Mucosa of stomach (tissue), 1 donor: ENCODE measurements around the gene ADORA3.

Source experiments
- H3K27me3 ChIP-seq: one replicate; pipeline ENCODE4 v1.7.0; 2013; ENCODE audit warnings: mild to moderate bottlenecking, low read length; ENCODE audit not compliant: control insufficient read depth, insufficient read depth
- H3K36me3 ChIP-seq: one replicate; pipeline ENCODE4 v1.7.0; 2013; ENCODE audit warnings: low read length; ENCODE audit not compliant: control insufficient read depth, insufficient read depth
- H3K4me1 ChIP-seq: one replicate; pipeline ENCODE4 v1.7.0; 2013; ENCODE audit warnings: mild to moderate bottlenecking, low read length; ENCODE audit not compliant: control insufficient read depth, insufficient read depth
- H3K4me3 ChIP-seq: one replicate; pipeline ENCODE4 v1.7.0; 2013; ENCODE audit warnings: low read length
- H3K9ac ChIP-seq: one replicate; pipeline ENCODE4 v1.7.0; 2013; ENCODE audit warnings: mild to moderate bottlenecking, low read length, moderate library complexity
- H3K9me3 ChIP-seq: one replicate; pipeline ENCODE4 v1.7.0; 2013; ENCODE audit warnings: mild to moderate bottlenecking, low read length, moderate library complexity; ENCODE audit not compliant: control insufficient read depth
- donor health status: Pancreatic carcinoma.

ADORA3 gene

GRCh38 chr1:111469539-111469938, 33.9 kb downstream of the ADORA3 start:
- no peak overlapping the region for H3K9ac ChIP-seq
- H3K9me3 ChIP-seq: no peaks in the 10 kb centered on the region
- H3K4me1 ChIP-seq: no peaks in the 10 kb centered on the region
- no peaks in the 10 kb centered on the region for H3K36me3 ChIP-seq
- no peaks in the 10 kb centered on the region for H3K27me3 ChIP-seq
- no peak overlapping the region for H3K4me3 ChIP-seq

DNA sequence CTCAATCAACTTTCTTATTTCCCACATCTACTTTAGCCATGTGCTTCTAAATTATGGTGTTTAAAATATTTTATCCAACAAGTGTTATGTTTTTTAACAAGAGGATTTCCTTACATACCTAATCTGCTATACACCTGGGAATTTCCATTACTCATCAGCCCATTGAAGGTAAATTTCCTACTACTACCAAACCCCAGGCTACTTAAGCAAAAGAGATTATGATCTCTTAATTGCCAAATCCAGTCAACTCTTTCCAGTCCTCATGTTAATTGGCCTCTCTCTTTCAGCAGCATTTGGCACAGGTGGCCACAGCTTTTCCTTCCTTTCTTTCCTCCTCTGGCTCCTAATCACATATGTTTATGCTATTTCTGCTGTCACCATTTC, 34.7 kb downstream of the ADORA3 start:
- Histone ChIP-seq H3K9me3 (no peaks in the 10 kb centered on the region), H3K27me3 (no peaks in the 10 kb centered on the region), H3K4me3 (no peak overlapping the region), H3K9ac (no peak overlapping the region), H3K36me3 (no peaks in the 10 kb centered on the region), H3K4me1 (no peaks in the 10 kb centered on the region)

GRCh38 chr1:111467865-111468716, 35.3 kb downstream of the ADORA3 start:
- Histone ChIP-seq H3K4me1 (no peaks in the 10 kb centered on the region), H3K9me3 (no peaks in the 10 kb centered on the region), H3K36me3 (no peaks in the 10 kb centered on the region), H3K4me3 (no peak overlapping the region), H3K9ac (no peak overlapping the region), H3K27me3 (no peaks in the 10 kb centered on the region)

DNA sequence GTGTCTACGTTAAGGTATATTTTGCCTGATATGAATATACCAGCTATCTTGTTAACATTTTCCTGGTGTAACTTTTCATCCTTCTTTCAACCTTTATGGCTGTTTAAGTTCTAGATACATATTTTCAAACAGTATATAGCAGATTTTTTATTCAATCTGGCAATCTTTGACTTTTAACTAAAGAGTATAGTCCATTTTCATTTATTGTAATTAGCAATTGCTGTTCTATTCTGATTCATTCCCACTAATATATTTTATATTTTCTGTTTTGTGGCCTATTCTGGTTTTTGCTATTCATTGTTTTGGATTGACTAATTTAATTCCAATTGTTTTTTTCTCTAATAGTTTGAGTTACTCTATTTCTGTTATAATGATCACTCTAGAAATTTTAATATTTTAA, 37.0 kb downstream of the ADORA3 start:
- H3K9ac ChIP-seq: no peak overlapping the region
- H3K4me1 ChIP-seq: no peaks in the 10 kb centered on the region
- H3K9me3 ChIP-seq: no peaks in the 10 kb centered on the region
- H3K4me3 ChIP-seq: no peak overlapping the region
- H3K27me3 ChIP-seq: no peaks in the 10 kb centered on the region
- H3K36me3 ChIP-seq: no peaks in the 10 kb centered on the region

GRCh38 chr1:111465754-111466153, 37.7 kb downstream of the ADORA3 start:
- H3K27me3 ChIP-seq: no peaks in the 10 kb centered on the region
- no peaks in the 10 kb centered on the region for H3K36me3 ChIP-seq
- no peak overlapping the region for H3K9ac ChIP-seq
- no peaks in the 10 kb centered on the region for H3K4me1 ChIP-seq
- no peaks in the 10 kb centered on the region for H3K9me3 ChIP-seq
- H3K4me3 ChIP-seq: no peak overlapping the region

DNA sequence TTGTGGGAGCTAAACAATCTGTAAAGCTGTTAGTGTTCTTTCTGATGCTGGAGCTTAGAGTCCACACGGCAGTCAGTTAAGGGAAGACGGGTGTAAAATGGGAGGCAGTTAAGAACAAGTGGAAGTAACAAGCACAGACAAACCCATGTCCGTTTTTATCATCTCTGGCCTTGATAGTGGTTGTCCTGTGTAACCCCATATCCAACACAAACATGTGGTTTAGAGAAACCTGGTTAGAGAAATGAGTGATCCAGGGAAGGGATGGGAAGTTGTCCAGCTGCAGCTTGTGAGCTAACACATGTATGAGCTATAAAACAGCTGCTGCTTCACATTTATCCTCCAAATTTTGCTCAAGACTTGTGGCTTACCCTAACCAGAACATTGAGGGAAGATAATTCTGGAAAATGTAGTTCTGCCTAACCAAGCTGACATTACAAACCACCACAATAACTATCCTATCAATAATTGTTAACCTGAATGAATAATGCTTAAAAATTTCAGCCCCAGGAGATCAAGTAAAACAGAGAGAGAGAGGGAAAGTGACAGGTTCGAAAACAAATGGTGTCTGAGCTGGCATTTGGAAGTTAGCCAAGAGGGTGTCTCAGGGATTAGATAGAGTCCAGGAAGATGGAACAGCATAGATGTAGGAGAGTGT, 40.3 kb downstream of the ADORA3 start:
- Histone ChIP-seq H3K36me3 (no peaks in the 10 kb centered on the region), H3K9me3 (no peaks in the 10 kb centered on the region), H3K9ac (no peak overlapping the region), H3K4me3 (no peak overlapping the region), H3K4me1 (no peaks in the 10 kb centered on the region), H3K27me3 (no peaks in the 10 kb centered on the region)

DNA sequence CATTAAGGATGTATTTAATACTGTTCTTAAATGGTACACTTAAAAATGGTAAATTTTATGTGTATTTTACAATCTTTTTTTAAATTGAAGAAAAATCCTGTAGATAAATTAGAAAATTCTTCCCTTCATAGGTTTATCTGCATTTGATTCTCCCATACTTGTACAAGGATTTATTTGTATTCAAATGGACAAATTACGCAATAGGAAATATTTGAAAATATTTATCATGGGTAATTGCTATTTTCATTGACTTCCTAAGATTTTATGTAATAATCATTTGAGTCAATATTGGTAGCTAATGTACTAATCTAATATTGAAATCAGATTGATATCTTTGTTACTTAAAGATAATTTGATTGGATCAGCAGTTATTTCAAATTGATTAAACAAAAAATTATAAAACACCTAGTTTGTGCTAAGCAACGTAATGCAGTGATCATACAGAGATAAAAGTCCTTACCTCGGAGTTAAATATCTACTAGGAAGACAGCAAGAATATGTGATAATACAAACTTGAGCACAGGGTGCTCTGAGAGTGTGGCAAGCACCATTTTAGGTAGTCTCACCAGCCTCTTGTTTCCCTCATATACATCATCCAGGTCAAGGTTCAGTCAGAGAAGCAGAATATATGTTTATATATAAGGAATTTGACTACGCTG, 40.9 kb downstream of the ADORA3 start:
- no peak overlapping the region for H3K9ac ChIP-seq
- no peak overlapping the region for H3K4me3 ChIP-seq
- no peaks in the 10 kb centered on the region for H3K27me3 ChIP-seq
- H3K9me3 ChIP-seq: no peaks in the 10 kb centered on the region
- H3K36me3 ChIP-seq: no peaks in the 10 kb centered on the region
- no peaks in the 10 kb centered on the region for H3K4me1 ChIP-seq

DNA sequence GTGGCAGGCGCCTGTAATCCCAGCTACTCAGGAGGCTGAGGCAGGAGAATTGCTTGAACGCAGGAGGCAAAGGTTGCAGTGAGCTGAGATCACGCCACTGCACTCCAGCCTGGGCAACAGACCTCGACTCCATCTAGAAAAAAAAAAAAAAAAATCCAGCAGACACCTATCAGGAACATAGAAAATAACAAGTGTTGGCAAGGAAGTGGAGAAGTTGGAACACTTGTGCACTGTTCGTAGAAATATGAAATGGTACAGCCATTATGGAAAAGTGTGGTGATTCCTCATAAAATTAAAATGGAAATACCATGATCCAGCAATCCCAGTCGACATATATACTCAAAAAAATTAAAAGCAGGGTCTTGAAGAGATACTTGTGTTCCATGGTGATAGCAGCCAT, 41.7 kb downstream of the ADORA3 start:
- H3K4me1 ChIP-seq: no peaks in the 10 kb centered on the region
- no peaks in the 10 kb centered on the region for H3K27me3 ChIP-seq
- no peaks in the 10 kb centered on the region for H3K9me3 ChIP-seq
- H3K4me3 ChIP-seq: no peak overlapping the region
- H3K36me3 ChIP-seq: no peaks in the 10 kb centered on the region
- no peak overlapping the region for H3K9ac ChIP-seq

GRCh38 chr1:111455642-111456031, 47.8 kb downstream of the ADORA3 start:
- Histone ChIP-seq H3K36me3 (no peaks in the 10 kb centered on the region), H3K9me3 (no peaks in the 10 kb centered on the region), H3K4me3 (no peak overlapping the region), H3K9ac (no peak overlapping the region), H3K4me1 (peaks cover 2% of the 10 kb centered on the region), H3K27me3 (no peaks in the 10 kb centered on the region)

DNA sequence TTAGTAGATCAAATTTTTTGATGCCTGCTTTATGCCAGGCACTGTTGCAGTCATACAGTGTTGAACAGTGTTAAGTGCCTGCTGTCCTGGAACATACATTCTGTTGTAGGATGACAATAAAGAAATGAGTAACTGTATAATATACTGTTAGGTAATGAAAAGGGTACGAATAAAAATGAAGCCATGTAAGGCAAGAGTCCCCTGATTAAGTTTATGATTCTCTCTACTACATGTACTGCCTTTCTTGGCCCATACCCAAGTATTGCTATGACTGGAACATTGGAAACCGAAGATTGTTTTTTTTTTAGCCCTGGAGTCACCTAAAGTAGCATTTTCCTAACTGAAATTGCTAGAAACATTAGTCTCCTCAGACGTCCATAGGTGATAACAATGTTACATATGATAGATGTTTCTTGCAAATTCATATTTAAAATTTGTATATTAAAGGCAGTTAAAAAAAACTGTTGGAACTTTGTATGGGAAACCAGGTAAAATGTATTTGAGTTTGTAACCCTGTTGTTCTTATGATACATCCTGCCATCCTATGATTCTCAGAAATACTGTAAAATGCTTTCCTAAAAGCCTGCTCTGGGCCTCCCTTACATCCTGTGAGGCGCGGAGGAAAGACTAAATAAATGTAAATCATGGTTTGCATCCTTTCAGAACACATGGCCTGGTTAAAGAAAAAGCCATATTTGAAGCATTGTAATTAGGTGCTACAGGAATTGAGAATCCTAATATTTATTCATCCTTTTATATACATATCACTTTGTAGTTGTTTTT, 48.4 kb downstream of the ADORA3 start:
- H3K36me3 ChIP-seq: no peaks in the 10 kb centered on the region
- H3K9ac ChIP-seq: no peak overlapping the region
- H3K9me3 ChIP-seq: no peaks in the 10 kb centered on the region
- H3K4me3 ChIP-seq: no peak overlapping the region
- no peaks in the 10 kb centered on the region for H3K27me3 ChIP-seq
- peaks cover 8% of the 10 kb centered on the region for H3K4me1 ChIP-seq

- no peak overlapping the region for H3K9ac ChIP-seq
- no peak overlapping the region for H3K4me3 ChIP-seq
- H3K4me1 ChIP-seq: peaks cover 10% of the 10 kb centered on the region
- no peaks in the 10 kb centered on the region for H3K36me3 ChIP-seq
- no peaks in the 10 kb centered on the region for H3K9me3 ChIP-seq
- no peaks in the 10 kb centered on the region for H3K27me3 ChIP-seq
Measured at GRCh38 chr1:111453706-111454105, 49.7 kb downstream of the ADORA3 start.

- Histone ChIP-seq H3K4me3 (no peak overlapping the region), H3K4me1 (peaks cover 14% of the 10 kb centered on the region), H3K27me3 (no peaks in the 10 kb centered on the region), H3K9me3 (no peaks in the 10 kb centered on the region), H3K9ac (no peak overlapping the region), H3K36me3 (no peaks in the 10 kb centered on the region)
Measured at GRCh38 chr1:111452581-111452980, 50.9 kb downstream of the ADORA3 start.
